SK-N-SH treated with all-trans-retinoic acid at 6 μM for 48 hours (cell line): ENCODE data around the gene CCDC178.

Experiments used
- ATAC-seq: fragments of 200-7000 bp; cut with Tn5 transposase; 3 replicates; pipeline ENCODE4 v1.9.1; 2020; ENCODE audit warnings: mild to moderate bottlenecking, moderate library complexity
- ARNTL ChIP-seq: fragments of 450-650 bp; formaldehyde crosslinking; IDR thresholded peaks from 2 replicates; pipeline ENCODE4 v1.5.0; 2020; ENCODE audit warnings: low read depth, mild to moderate bottlenecking, moderate library complexity, borderline replicate concordance
- BACH2 ChIP-seq: fragments of 250-450 bp; sonication (Bioruptor Pico); IDR thresholded peaks from 2 replicates; pipeline ENCODE4 v1.9.0; 2021; ENCODE audit warnings: mild to moderate bottlenecking, borderline replicate concordance
- CREB5 ChIP-seq: fragments of 250-450 bp; sonication (Bioruptor Pico); IDR thresholded peaks from 2 replicates; pipeline ENCODE4 v1.5.1; 2020; ENCODE audit warnings: low read depth, mild to moderate bottlenecking, moderate library complexity
- CSDC2 ChIP-seq: fragments of 250-450 bp; sonication (Bioruptor Pico); IDR thresholded peaks from 2 replicates; pipeline ENCODE4 v1.5.0; 2020; ENCODE audit warnings: mild to moderate bottlenecking, moderate library complexity
- CSRNP3 ChIP-seq: fragments of 250-450 bp; sonication (Bioruptor Pico); IDR thresholded peaks from 2 replicates; pipeline ENCODE4 v1.5.1; 2021; ENCODE audit warnings: mild to moderate bottlenecking, moderate library complexity
- ESRRG ChIP-seq: fragments of 250-450 bp; sonication (Bioruptor Pico); IDR thresholded peaks from 2 replicates; pipeline ENCODE4 v1.6.1; 2021; ENCODE audit warnings: mild to moderate bottlenecking
- GLIS3 ChIP-seq: fragments of 250-450 bp; sonication (Bioruptor Pico); IDR thresholded peaks from 2 replicates; pipeline ENCODE4 v1.5.0; 2020; ENCODE audit warnings: mild to moderate bottlenecking, moderate library complexity
- ISL1 ChIP-seq: fragments of 250-450 bp; sonication (Bioruptor Pico); IDR thresholded peaks from 2 replicates; pipeline ENCODE4 v2.1.2; 2022; ENCODE audit warnings: mild to moderate bottlenecking, moderate library complexity
- OSR1 ChIP-seq: fragments of 250-450 bp; sonication (Bioruptor Pico); IDR thresholded peaks from 2 replicates; pipeline ENCODE4 v1.8.0; 2022; ENCODE audit warnings: moderate library complexity, mild to moderate bottlenecking, inconsistent platforms
- PPARA ChIP-seq: fragments of 250-450 bp; sonication (Bioruptor Pico); IDR thresholded peaks from 2 replicates; pipeline ENCODE4 v1.5.0; 2020; ENCODE audit warnings: mild to moderate bottlenecking, borderline replicate concordance
- RARB ChIP-seq: fragments of 250-450 bp; sonication (Bioruptor Pico); IDR thresholded peaks from 2 replicates; pipeline ENCODE4 v1.8.0; 2021; ENCODE audit warnings: mild to moderate bottlenecking, moderate library complexity
- SNAI2 ChIP-seq: fragments of 250-450 bp; sonication (Bioruptor Pico); IDR thresholded peaks from 2 replicates; pipeline ENCODE4 v1.5.0; 2020; ENCODE audit warnings: mild to moderate bottlenecking, moderate library complexity
- TCF4 ChIP-seq: fragments of 250-450 bp; sonication (Bioruptor Pico); IDR thresholded peaks from 2 replicates; pipeline ENCODE4 v1.8.0; 2021; ENCODE audit warnings: mild to moderate bottlenecking, moderate library complexity, borderline replicate concordance
- ZFP3 ChIP-seq: fragments of 250-450 bp; sonication (Bioruptor Pico); IDR thresholded peaks from 2 replicates; pipeline ENCODE4 v1.5.0; 2020; ENCODE audit warnings: mild to moderate bottlenecking, moderate library complexity
- ZFP30 ChIP-seq: fragments of 450-650 bp; formaldehyde crosslinking; IDR thresholded peaks from 2 replicates; pipeline ENCODE4 v1.5.0; 2022; ENCODE audit warnings: mild to moderate bottlenecking, moderate library complexity
- ZNF565 ChIP-seq: fragments of 450-650 bp; formaldehyde crosslinking; conservative IDR thresholded peaks from 2 replicates; pipeline ENCODE4 v1.5.0; 2020; ENCODE audit warnings: low read depth, mild to moderate bottlenecking, moderate library complexity
- ZNF70 ChIP-seq: fragments of 450-650 bp; formaldehyde crosslinking; IDR thresholded peaks from 2 replicates; pipeline ENCODE4 v1.5.0; 2020; ENCODE audit warnings: mild to moderate bottlenecking, moderate library complexity
- ZNF8 ChIP-seq: fragments of 450-650 bp; formaldehyde crosslinking; IDR thresholded peaks from 2 replicates; pipeline ENCODE4 v1.5.0; 2020; ENCODE audit warnings: mild to moderate bottlenecking, moderate library complexity
- TF ChIP-seq, protein P1 (sequence below): fragments of 250-450 bp; sonication (Bioruptor Pico); IDR thresholded peaks from 2 replicates; pipeline ENCODE4 v1.8.0; 2020; ENCODE audit warnings: mild to moderate bottlenecking, moderate library complexity, borderline replicate concordance
- TF ChIP-seq, protein P2 (sequence below): fragments of 250-450 bp; sonication (Bioruptor Pico); IDR thresholded peaks from 2 replicates; pipeline ENCODE4 v1.8.0; 2021; ENCODE audit warnings: low read depth, mild to moderate bottlenecking, moderate library complexity, borderline replicate concordance
- TF ChIP-seq, protein P3 (sequence below): fragments of 250-450 bp; sonication (Bioruptor Pico); IDR thresholded peaks from 2 replicates; pipeline ENCODE4 v1.5.0; 2020; ENCODE audit warnings: mild to moderate bottlenecking, moderate library complexity

Gene CCDC178

GRCh38 chr18:32975501-32975900, 465.0 kb downstream of the CCDC178 start:
- no peak for ATAC-seq
- TF ChIP-seq ZNF8 (CRISPR knock-in tag) (no peak), ZFP30 (CRISPR knock-in tag) (no peak), ISL1 (CRISPR knock-in tag) (no peak), ZNF565 (no peak)
- TF ChIP-seq, protein P1, sequence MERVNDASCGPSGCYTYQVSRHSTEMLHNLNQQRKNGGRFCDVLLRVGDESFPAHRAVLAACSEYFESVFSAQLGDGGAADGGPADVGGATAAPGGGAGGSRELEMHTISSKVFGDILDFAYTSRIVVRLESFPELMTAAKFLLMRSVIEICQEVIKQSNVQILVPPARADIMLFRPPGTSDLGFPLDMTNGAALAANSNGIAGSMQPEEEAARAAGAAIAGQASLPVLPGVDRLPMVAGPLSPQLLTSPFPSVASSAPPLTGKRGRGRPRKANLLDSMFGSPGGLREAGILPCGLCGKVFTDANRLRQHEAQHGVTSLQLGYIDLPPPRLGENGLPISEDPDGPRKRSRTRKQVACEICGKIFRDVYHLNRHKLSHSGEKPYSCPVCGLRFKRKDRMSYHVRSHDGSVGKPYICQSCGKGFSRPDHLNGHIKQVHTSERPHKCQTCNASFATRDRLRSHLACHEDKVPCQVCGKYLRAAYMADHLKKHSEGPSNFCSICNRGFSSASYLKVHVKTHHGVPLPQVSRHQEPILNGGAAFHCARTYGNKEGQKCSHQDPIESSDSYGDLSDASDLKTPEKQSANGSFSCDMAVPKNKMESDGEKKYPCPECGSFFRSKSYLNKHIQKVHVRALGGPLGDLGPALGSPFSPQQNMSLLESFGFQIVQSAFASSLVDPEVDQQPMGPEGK, result no peak

- no peak for TF ChIP-seq PPARA (CRISPR knock-in tag)
- no peak for TF ChIP-seq OSR1
- no peak for TF ChIP-seq CSRNP3 (CRISPR knock-in tag)
- no peak for TF ChIP-seq ZNF70 (CRISPR knock-in tag)
- no peak for TF ChIP-seq ZFP3
- no peak for TF ChIP-seq ZNF8 (CRISPR knock-in tag)
- no peak for TF ChIP-seq TCF4
- TF ChIP-seq, protein P2, sequence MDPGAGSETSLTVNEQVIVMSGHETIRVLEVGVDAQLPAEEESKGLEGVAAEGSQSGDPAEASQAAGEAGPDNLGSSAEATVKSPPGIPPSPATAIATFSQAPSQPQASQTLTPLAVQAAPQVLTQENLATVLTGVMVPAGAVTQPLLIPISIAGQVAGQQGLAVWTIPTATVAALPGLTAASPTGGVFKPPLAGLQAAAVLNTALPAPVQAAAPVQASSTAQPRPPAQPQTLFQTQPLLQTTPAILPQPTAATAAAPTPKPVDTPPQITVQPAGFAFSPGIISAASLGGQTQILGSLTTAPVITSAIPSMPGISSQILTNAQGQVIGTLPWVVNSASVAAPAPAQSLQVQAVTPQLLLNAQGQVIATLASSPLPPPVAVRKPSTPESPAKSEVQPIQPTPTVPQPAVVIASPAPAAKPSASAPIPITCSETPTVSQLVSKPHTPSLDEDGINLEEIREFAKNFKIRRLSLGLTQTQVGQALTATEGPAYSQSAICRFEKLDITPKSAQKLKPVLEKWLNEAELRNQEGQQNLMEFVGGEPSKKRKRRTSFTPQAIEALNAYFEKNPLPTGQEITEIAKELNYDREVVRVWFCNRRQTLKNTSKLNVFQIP (CRISPR knock-in tag), result no peak
- TF ChIP-seq ISL1 (CRISPR knock-in tag), result no peak
- TF ChIP-seq ARNTL, result no peak
- no peak for TF ChIP-seq ZNF565
- TF ChIP-seq CREB5 (CRISPR knock-in tag), result no peak
- TF ChIP-seq CSDC2 (CRISPR knock-in tag), result no peak
- TF ChIP-seq SNAI2 (CRISPR knock-in tag), result no peak
- TF ChIP-seq RARB (CRISPR knock-in tag), result no peak
- TF ChIP-seq, all 23 proteins: peak for 0
- ATAC-seq, result no peak
Observed at GRCh38 chr18:32975163-32975436, 465.4 kb downstream of the CCDC178 start.

DNA sequence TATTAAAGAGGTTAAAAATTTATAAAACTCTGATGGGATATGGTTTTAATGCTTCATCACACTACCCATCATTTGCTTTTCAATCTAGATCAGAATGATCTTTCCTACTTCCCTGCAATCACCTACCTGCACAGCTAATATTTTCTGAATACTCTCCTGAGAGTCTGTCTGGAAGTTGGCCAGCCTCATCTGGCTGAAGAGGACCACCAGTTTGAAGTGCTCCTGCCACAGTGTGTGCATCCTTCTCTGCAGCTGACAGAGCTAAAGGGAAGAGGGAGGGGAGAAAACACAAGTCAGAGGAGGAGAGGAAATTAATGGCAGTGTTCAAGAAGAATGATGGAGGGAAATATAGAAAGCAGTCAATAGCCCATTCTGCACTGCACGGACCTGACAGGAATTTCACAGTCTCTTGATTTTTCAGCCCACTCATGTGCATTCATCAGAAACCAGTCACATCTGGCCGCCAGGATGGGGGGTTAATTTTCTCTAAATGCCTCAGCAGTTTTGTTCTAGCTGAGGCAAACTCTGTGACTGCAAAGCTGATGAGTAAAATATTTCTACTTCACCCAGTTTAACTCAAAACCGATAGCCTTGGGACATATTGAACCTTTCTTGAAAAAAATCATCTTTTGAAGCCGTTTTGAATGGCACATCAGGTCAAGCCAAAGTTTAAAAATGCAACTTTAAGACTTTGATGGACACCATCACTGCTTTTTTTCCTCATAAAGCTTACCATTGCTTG, 465.9 kb downstream of the CCDC178 start:
- ATAC-seq, result no peak
- TF ChIP-seq, protein P3, sequence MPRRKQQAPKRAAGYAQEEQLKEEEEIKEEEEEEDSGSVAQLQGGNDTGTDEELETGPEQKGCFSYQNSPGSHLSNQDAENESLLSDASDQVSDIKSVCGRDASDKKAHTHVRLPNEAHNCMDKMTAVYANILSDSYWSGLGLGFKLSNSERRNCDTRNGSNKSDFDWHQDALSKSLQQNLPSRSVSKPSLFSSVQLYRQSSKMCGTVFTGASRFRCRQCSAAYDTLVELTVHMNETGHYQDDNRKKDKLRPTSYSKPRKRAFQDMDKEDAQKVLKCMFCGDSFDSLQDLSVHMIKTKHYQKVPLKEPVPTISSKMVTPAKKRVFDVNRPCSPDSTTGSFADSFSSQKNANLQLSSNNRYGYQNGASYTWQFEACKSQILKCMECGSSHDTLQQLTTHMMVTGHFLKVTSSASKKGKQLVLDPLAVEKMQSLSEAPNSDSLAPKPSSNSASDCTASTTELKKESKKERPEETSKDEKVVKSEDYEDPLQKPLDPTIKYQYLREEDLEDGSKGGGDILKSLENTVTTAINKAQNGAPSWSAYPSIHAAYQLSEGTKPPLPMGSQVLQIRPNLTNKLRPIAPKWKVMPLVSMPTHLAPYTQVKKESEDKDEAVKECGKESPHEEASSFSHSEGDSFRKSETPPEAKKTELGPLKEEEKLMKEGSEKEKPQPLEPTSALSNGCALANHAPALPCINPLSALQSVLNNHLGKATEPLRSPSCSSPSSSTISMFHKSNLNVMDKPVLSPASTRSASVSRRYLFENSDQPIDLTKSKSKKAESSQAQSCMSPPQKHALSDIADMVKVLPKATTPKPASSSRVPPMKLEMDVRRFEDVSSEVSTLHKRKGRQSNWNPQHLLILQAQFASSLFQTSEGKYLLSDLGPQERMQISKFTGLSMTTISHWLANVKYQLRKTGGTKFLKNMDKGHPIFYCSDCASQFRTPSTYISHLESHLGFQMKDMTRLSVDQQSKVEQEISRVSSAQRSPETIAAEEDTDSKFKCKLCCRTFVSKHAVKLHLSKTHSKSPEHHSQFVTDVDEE, result no peak
- TF ChIP-seq ARNTL (no peak), TCF4 (no peak), ISL1 (CRISPR knock-in tag) (no peak), SNAI2 (CRISPR knock-in tag) (no peak), ZNF8 (CRISPR knock-in tag) (no peak), GLIS3 (CRISPR knock-in tag) (no peak), BACH2 (no peak), ZFP30 (CRISPR knock-in tag) (no peak), ZFP3 (no peak), ESRRG (CRISPR knock-in tag) (no peak), CREB5 (CRISPR knock-in tag) (no peak), RARB (CRISPR knock-in tag) (no peak), ZNF70 (CRISPR knock-in tag) (no peak)
- TF ChIP-seq, protein P1, result no peak
- TF ChIP-seq, protein P2 (CRISPR knock-in tag), result no peak
